GM18507 (cell line): ENCODE results near the gene LINC01488.

ENCODE experiments used
- DNase-seq: peaks from one replicate; pipeline ENCODE4 v3.0.0; 2011; ENCODE audit warnings: low read depth; ENCODE audit not compliant: insufficient read length; ENCODE audit errors: extremely low spot score
- FAIRE-seq: peaks from 2 replicates; lab custom pipeline; 2011; peaks lifted over from hg19 to GRCh38; lab: Jason Lieb, UNC

LINC01488 gene

DNA sequence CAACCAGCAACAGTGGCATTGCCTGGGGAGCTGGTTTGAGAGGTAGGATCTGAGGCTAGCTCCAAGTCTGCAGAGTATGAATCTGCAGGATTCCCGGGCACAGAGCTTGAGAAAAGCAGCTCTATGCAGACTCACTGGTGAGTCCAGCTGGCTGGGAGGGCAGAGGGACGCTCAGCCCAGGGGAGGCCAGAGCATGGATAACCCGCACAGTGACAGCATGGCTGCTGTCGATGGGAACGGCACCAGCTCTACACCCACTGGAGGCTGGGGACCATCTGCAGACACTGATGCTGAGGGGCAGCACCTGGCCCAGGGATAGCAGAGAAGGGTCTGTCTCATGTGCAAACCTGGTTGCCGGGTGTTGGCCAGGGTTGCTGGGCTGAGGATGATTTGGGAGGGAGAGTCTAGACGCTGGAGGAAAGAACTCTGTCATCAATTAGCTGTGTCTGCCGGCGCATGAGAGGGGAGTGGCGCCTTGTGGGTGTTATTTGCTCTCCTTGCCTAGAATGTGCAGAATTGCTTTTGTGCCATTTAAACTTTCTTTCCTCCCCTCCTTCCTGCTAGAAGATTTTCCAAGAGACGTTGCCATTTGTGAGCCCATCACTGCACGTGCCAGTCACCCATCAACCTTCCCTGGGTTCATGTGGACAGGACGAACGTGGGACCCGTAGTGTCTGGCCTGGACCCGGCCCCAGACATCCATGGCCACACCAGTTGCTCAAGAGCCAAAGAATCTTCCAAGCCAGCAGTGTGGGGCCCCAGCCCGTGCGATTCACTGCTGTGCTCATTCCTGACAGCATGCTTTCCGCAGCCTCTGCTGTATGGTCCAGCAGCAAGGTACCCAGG lies 19.1 kb upstream of the LINC01488 start:
- DNase-seq (no peak), FAIRE-seq (no peak)

DNA sequence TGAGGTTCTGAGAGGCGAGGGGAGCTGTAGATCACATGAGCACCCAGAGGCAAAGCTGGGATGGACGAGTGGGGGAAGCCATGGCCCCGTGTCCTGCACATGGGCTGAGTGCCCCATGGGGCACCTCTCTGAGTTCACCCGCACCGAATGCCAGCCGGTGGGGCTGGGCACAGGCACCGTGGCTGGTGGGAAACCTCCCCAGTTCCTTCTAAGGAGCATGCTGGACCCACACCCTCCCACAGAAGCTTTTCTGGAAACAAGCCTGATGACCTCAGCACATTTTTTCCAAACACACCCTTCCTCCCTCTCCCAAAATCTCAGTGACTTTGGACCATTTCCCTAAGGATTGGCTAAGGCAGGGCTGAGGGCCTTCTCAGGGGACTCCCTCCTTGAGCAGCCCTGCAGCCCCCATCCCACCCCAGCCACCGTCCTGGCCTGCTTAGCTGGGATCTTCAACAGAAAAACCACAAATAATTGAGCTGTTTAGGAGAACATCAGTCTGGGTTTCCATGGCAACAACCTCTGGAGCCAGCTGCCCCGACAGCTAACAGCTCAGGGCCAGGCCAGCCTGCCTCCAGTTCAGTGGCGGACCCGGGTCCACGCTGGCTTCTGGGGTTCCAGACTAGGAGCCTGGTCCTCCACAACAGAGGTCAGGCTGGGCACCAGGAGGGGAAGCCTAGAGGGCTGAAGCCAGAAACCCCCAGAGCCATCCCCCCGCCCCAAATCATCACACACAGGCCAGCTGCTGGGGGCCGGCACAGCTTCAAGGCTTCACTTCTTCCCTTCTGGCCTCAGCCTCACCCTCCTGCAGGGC lies 18.1 kb upstream of the LINC01488 start:
- FAIRE-seq (no peak), DNase-seq (no peak)

GRCh38 chr11:69463995-69464960 lies 17.2 kb upstream of the LINC01488 start:
- no peak for DNase-seq
- FAIRE-seq = no peak

GRCh38 chr11:69465236-69466000 lies 16.0 kb upstream of the LINC01488 start:
- no peak for FAIRE-seq
- DNase-seq = no peak

DNA sequence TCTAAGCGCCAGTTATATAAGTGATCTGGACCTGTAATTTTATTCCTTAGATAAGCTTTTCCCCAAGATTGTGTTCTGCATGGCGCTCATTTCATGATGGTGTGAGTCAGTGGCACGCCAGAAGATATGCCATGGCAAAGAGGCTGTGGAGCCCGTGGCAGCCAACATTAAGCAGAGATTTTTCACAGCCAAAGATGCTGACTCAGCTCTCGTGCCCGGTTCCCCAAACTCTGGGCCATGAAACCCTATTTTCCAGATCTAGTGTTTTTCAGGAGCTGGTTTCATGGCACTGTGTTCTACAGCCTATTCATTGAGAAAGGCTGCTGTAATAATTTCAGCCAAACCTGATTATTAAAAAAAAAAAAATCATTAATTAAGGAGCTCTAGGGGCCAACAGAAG lies 15.4 kb upstream of the LINC01488 start:
- DNase-seq = no peak
- FAIRE-seq = no peak

DNA sequence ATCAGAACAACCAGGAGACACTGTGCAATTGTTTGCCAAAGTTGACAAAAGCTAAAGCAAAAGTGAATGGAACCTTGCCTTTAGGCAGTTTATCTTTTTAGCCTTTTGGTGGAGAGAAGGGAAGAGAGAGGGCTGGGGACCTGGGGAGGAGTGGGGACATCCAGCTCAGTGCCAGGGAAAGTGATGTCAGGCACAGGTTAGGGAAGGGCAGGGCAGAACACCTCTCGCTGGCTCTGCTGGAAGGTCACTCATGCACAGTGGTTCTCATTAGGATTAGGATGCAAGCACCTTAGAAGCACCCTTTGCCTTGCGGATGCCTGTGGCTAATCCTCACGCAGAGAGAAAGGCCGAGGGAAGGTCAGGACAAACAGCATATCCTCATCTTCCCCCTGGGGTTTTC lies 14.3 kb upstream of the LINC01488 start:
- DNase-seq (no peak), FAIRE-seq (no peak)

GRCh38 chr11:69467646-69468045 lies 13.8 kb upstream of the LINC01488 start:
- DNase-seq (no peak), FAIRE-seq (no peak)

DNA sequence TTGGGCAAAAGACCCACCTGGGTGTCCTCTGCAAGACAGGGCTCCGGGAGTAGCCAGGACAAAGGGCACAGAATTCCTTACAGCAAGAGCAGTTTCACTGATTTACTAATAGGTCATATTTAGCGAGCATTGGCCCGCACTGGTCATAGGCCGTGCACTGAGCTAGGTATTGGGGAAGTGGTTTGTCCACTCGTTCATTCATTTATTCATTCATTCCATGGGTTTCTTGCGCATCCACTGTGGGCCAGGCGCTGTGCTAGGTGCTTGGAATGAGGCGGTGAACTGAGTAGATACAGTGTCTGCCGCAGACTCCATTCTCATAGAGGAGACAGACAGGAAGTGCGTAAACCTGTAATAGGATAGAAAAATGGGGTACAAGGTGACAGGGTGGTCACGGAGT lies 13.2 kb upstream of the LINC01488 start:
- no peak for FAIRE-seq
- DNase-seq = no peak

DNA sequence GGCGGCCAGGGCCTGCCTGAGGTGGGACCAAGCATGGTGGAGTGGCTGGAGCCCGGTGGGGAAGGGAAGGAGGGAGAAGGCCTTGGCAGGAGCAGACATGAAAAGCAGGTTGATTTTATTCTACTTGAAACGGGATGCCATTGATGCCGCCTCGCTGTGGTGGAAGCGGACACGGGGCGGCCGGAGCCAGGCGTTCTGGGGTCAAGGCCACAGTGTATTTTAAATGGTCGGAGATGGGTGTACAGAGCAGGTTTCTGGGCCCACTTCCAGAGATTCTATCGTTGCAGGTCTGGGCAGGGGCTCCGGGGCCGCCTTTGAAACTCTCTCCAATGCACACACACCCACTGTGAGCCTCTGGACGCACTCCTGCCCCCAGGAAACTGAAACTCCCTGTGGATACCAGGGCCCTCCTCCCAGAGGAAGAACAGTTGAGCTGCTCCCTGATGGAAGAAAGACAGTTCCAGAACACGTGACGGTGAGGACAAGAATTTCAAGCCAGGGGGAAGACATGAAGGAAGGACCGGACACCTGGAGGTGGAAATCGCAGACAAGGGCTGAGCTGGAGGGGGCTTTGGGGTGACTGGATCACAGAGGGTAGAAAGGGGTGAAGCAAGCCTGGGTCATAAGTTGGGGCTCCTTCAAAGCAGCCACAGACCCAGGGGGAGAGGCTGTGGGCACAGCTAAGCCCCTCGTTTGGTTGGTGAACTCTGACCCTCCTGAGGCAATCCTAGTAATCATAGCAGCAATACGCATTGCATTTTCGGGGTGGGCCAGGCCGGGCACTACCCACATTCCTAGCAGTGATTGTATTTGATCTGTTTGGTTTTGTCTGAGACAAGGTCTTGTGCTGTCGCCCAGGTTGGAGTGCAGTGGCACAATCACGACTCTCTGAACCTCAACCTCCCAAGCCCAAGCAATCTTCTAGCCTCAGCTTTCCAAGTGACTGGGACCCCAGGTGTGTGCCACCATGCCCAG lies 12.3 kb upstream of the LINC01488 start:
- FAIRE-seq (no peak), DNase-seq (no peak)

- FAIRE-seq (no peak), DNase-seq (no peak)
These were observed 11.2 kb upstream of the LINC01488 start for GRCh38 chr11:69470301-69470700.

DNA sequence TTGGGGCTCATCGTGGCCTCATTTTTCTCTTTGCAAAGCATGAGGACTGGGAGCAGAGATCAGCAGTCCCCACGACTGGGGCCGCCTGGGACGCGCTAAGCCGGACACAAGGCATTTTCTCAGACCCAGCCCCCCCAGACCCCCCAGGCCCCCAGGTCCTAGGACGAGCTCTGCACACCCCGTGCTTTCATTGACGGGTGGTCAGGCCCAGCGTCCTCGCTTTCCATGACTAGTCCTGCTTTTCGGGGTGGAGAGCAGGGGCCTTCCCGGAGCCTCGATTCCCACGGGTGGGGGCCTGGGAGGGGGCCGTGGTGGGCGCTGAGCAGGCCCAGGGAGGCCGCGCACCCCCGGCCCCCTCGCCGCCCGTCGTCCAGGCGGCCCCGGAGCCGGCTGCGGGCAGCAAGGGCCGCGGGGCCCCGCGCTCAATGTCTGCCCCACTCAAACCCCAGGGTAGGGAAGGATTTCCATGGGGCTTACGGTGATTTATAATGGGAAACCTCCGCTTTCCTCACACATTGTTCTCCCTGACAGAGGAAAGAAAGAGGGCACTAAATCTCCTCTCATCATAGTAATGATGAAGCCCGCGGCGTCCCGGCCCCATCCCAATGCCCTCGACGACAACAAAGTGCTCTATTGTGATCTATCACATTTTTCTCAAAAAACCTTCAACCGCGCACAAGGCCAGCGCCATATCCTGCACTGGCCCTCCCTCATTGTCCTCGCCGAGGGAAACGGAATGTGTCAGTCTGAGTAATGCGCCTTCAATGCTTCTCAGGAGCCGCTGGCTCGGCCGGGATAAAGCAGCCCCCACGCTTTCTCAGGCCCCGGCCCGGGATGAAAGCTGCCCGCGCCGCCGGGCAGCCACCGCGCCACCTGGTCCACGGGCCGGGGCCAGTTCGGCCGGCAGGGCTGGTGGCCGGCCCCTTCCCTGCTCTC lies 10.4 kb upstream of the LINC01488 start:
- no peak for DNase-seq

DNA sequence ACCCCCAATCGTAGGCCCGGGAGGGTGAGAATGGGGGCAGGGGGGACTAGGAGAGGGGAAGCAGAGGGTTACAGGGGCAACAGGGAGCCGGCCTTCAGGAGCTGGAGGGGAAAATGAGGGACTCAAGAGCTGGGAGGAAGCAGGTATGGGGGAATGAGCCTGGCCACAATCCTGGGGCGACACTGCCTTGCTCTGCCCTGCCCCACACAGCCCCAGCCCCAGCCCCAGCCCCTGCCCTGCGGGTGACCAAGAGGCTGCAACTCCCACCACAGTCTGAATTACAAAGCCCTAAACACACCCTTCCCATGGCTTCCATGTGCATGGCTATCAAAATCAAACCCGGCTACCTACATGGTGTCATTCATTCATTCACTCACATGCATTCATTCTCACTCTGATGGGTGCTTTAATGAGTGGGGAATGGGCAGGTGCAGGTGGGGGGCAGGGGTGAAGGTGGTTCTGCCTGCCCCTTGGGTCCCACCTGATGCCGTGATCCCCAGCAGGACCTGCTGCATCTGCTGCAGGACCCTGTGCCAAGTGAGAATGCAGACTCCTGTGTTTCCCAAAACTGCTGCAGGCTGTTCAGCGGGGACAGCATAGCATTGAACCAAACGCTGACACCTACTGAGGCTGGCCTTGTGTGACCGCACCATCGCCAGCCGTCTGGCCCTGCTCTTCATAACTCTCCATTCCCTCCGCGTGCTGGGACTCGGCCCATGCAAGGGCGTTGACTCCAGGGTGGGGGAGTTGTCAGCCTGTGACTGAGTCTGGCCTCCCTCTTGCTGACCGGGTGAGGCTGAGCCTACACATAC lies 9.5 kb upstream of the LINC01488 start:
- no peak for FAIRE-seq

More for the DNA sequence above, 10.4 kb upstream of the LINC01488 start:
- FAIRE-seq = no peak

GRCh38 chr11:69472541-69473275 lies 8.8 kb upstream of the LINC01488 start:
- no peak for DNase-seq

More for the DNA sequence above, 9.5 kb upstream of the LINC01488 start:
- no peak for DNase-seq

DNA sequence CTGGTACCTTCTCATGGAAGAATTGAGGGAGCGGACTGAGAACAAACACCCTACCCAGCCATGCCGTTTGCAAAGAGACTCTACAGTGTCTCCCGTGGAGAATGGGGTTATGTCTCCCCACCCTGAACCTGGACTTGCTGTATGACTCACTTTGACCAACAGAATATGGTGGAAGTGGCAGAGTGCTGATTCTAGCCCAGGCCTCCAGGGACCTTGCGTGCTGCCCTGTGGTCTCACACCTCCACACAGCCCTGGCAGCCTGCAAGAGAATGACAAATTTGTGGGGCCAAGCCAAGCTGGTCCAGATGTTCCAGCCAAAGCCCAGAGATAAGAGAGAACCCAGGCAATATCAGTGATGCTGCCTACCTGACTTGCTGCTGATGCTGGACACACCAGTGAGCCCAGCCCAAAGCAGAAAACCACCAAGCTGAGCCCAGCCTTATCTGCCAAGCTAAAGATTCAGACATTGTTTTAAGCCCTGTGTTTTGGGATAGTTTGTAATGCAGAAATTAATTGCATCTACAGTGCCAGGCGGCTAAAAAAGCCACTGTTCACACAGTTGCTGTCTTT lies 8.1 kb upstream of the LINC01488 start:
- DNase-seq = no peak
- FAIRE-seq = no peak

More at GRCh38 chr11:69472541-69473275, 8.8 kb upstream of the LINC01488 start:
- no peak for FAIRE-seq

DNA sequence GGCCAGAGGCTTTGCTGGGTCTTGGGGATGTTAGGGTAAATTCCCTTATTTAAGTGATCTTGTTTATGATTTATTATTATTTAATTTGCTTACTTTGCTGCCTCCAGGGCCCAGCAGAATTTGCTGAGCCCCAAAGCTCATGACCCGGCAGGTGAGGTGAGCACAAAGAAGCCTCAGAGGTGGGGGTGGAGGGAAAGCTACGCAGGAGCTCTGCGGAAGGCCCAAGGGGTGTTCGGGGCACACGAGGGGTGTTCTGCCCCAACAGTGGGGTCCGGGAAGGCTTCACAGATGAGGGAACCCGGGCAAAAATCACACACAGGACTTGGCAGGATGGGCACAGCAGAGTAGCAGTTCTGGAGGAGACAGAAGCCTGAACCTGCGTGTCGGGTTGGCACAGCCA lies 6.7 kb upstream of the LINC01488 start:
- no peak for FAIRE-seq
- DNase-seq = no peak
